GM15510 (cell line): ENCODE measurements around the gene ADAM8.

Experiments used
- POLR2A ChIP-seq: IDR thresholded peaks from 3 replicates; pipeline ENCODE4 v1.6.1; 2011; ENCODE audit warnings: borderline replicate concordance; ENCODE audit not compliant: insufficient read length; ENCODE audit errors: extremely low read depth

Gene ADAM8

DNA sequence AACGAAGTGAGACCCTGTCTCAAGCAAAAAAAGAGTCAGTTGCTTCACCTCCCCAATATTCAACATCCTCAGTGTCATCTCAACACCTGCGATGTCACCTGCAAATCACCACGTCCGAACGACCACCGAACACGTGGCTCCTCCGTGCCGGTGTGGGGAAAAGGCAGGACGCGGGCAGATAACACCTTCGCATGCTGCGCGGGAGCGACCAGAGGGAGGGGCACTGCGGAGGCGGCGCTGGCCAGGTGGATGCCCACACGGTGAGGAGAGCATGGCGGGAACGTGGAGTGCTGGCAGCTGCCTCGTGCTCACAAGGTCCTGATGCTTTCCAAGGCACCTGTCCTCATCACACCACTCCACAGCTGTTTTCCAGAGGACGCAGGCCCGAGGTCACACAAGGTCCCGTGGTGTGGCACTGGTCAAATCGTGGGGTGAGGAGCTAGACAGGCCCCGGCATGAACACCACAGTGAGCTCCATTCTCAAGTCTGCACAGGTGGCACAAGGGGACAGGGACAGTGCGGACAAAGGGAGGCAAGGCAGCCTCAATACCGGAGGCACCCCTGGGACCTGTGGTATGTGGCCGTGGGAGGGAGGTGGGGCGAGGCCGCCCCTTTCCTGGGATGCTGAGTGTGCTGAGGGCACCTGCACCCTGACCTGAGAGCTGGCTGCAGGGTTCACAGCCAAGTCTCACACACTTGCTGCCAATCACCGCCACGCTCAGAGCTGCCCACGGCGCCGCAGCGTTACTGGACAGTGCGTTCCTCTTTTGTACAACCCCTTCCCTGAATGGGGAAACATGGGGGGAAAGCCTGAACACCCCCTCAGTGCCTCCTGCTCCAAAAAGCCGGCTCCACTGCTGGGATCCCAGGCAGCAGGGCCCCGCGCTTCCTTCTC is 19.0 kb upstream of the ADAM8 start:
- no peak for TF ChIP-seq POLR2A

- no peak for TF ChIP-seq POLR2A
Measured at GRCh38 chr10:133294189-133294588, 17.5 kb upstream of the ADAM8 start.

DNA sequence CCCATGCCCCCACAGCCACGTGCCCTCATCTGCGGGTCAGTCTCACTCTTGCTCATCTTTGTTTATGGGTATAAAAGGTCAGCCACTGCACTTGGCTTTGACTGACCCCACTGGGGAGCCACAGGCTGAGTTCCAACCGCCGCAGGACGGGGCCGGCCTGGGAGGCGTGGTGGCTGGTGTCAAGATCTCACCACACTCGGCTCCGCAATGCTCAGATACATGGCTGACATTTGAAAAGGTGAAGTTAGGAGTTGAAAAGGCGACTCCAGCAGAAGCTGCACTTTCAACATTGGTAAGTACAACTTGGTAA is 17.1 kb upstream of the ADAM8 start:
- no peak for TF ChIP-seq POLR2A

- no peak for TF ChIP-seq POLR2A
Measured at GRCh38 chr10:133292919-133293809, 16.5 kb upstream of the ADAM8 start.

GRCh38 chr10:133289761-133290160 is 13.1 kb upstream of the ADAM8 start:
- no peak for TF ChIP-seq POLR2A

GRCh38 chr10:133287832-133288500 is 11.3 kb upstream of the ADAM8 start:
- no peak for TF ChIP-seq POLR2A

DNA sequence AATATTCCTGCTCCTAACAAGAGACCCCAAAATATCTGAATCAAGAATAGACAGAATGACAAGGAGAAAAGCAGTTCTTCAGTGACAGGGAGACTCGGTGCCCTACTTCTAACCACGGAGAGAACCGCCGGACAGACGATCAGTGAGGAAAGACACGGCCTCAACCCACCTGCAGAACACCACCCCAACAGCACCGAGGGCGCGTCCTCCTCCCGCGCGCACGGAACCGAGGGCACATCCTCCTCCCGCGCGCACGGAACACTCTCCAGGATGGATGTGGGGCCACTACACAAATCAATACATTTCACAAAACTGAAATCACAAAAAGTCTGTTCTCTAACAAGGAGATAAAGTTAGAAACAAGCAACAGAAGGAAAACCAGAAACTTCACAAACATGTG is 9.7 kb upstream of the ADAM8 start:
- TF ChIP-seq POLR2A, result no peak

DNA sequence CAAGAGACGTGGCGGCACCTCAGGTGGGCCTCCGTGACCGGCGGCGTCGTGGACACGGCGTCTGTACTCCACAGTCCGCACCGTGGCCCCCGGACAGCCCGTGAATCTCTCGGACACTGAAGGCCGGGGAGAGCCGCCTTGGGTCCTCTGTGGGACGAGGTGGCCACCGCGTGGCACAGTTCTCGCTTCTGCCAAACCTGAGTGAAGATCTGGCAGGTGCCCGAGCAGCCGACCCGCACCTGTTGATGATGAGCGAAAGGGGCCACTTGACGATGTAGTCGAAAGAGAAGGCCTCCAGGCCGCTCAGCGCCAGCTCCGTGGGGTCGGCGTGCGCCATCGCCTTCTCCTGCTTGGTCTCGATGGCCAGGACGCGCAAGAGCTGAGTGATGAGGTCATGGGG is 8.5 kb upstream of the ADAM8 start:
- no peak for TF ChIP-seq POLR2A

DNA sequence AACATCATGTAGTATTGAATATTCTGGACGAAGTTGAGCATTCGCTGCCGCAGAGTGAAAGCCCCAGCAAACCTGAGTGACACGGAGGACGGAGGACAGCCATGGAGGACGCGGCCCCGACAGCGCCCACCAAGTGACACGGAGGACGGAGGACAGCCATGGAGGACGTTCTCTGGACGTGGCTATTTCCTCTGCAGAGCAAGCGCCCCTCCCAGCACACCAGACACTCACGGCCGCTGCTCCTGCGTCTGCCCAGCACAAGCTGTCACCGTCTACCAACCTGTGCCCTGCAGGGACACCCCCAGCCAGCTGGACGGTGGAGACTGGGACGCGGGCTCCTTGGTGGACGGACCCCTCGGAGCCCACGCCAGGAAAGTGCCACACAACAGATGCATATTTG is 7.3 kb upstream of the ADAM8 start:
- TF ChIP-seq POLR2A, result no peak

DNA sequence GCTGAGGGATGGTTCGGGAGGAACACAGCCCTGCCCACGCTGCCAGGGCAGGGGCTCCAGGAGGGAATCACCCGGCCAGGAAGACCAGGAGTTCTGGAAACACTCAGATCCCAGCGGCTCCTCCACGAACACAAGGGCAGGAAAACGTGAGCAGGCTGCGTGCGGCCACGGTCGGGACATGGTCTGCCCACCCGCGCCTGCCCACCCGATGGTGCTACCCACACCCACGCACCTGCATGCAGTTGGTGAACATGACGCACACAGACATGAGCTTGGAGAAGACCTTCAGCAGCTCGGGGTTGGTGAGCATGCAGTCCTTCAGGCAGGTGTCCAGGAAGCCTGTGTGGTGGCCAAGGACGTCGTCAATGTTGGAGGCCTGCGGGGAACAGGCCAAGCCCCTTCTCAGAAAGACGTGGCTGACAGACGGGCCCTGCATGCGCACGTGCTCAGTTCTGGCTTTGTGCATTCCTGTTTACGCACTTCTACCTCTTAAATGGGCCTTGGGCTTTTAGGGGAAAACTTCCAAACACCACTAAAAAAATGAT is 6.2 kb upstream of the ADAM8 start:
- no peak for TF ChIP-seq POLR2A

- TF ChIP-seq POLR2A, result no peak
Measured at GRCh38 chr10:133281628-133282372, 5.1 kb upstream of the ADAM8 start.

- TF ChIP-seq POLR2A, result no peak
Measured at GRCh38 chr10:133281084-133281483, 4.4 kb upstream of the ADAM8 start.

- no peak for TF ChIP-seq POLR2A
Measured at GRCh38 chr10:133280391-133281059, 3.9 kb upstream of the ADAM8 start.

- no peak for TF ChIP-seq POLR2A
Measured at GRCh38 chr10:133279326-133280226, 2.9 kb upstream of the ADAM8 start.
